GM23338 (cell line): ENCODE measurements around the gene DNAJB6. TPM values are rescaled to one million over a fixed set of nuclear protein-coding genes. Genes with fewer than 3 reads are reported as not detected.

Source experiments
- ATAC-seq: fragments of 200-7000 bp; cut with Tn5 transposase; 3 replicates; pipeline ENCODE4 v1.9.1; 2020
- DNase-seq: peaks from one replicate; pipeline ENCODE4 v3.0.0-alpha.2; 2015; ENCODE audit warnings: low spot score
- H2AFZ ChIP-seq: fragments of 200-600 bp; sonication (generic); 2 replicates; pipeline ENCODE4 v1.8.0; 2016; ENCODE audit warnings: antibody characterized with exemption, mild to moderate bottlenecking, moderate library complexity
- H3F3A ChIP-seq: fragments of 200-600 bp; sonication (generic); replicated peaks from 2 replicates; pipeline ENCODE4 v1.8.0; 2017; ENCODE audit warnings: antibody characterized with exemption, mixed run types, low read depth
- H3K27ac ChIP-seq: fragments of 200-600 bp; sonication (generic); 2 replicates; pipeline ENCODE4 v1.6.1; 2016; ENCODE audit warnings: low read depth
- H3K27me3 ChIP-seq: fragments of 200-600 bp; sonication (generic); 2 replicates; pipeline ENCODE4 v1.8.0; 2016; ENCODE audit warnings: mild to moderate bottlenecking, mixed run types, moderate library complexity; ENCODE audit not compliant: insufficient read depth
- H3K36me3 ChIP-seq: fragments of 200-600 bp; sonication (generic); 2 replicates; pipeline ENCODE4 v1.8.0; 2016; ENCODE audit warnings: mild to moderate bottlenecking; ENCODE audit not compliant: insufficient read depth
- H3K4me1 ChIP-seq: fragments of 200-600 bp; sonication (generic); 2 replicates; pipeline ENCODE4 v1.8.0; 2016; ENCODE audit warnings: mild to moderate bottlenecking, moderate library complexity; ENCODE audit not compliant: insufficient read depth
- H3K4me2 ChIP-seq: fragments of 200-600 bp; sonication (generic); 2 replicates; pipeline ENCODE4 v1.7.1; 2017; ENCODE audit warnings: mixed run types
- H3K4me3 ChIP-seq: fragments of 200-600 bp; sonication (generic); 2 replicates; pipeline ENCODE4 v1.6.1; 2016; ENCODE audit warnings: mixed run types
- H3K79me2 ChIP-seq: fragments of 200-600 bp; sonication (generic); replicated peaks from 2 replicates; pipeline ENCODE4 v1.8.0; 2017; ENCODE audit warnings: mild to moderate bottlenecking; ENCODE audit not compliant: insufficient read depth
- H3K9me2 ChIP-seq: fragments of 200-600 bp; sonication (generic); 2 replicates; pipeline ENCODE4 v1.8.0; 2017; ENCODE audit not compliant: insufficient read depth
- H4K20me1 ChIP-seq: fragments of 200-600 bp; sonication (generic); replicated peaks from 2 replicates; pipeline ENCODE4 v1.8.0; 2017; ENCODE audit warnings: mild to moderate bottlenecking; ENCODE audit not compliant: insufficient read depth
- H3K27ac Mint-ChIP-seq: 2 replicates; pipeline ENCODE4 v1.8.0; 2020; ENCODE audit warnings: inconsistent platforms, mild to moderate bottlenecking, moderate library complexity, mixed read lengths
- H3K27me3 Mint-ChIP-seq: 3 replicates; pipeline ENCODE4 v1.8.0; 2022; ENCODE audit warnings: low read depth, mild to moderate bottlenecking, moderate library complexity, mixed read lengths, inconsistent platforms; ENCODE audit not compliant: insufficient read depth, poor library complexity
- H3K36me3 Mint-ChIP-seq: 3 replicates; pipeline ENCODE4 v1.8.0; 2021; ENCODE audit warnings: low read depth, mild to moderate bottlenecking, inconsistent platforms, moderate library complexity, mixed read lengths
- H3K4me1 Mint-ChIP-seq: 3 replicates; pipeline ENCODE4 v1.8.0; 2020; ENCODE audit warnings: mild to moderate bottlenecking, inconsistent platforms, mixed read lengths
- H3K4me3 Mint-ChIP-seq: 3 replicates; pipeline ENCODE4 v1.8.0; 2021; ENCODE audit warnings: moderate library complexity, mild to moderate bottlenecking, inconsistent platforms, mixed read lengths
- H3K9me3 Mint-ChIP-seq: 3 replicates; pipeline ENCODE4 v1.8.0; 2020; ENCODE audit warnings: moderate library complexity, mild to moderate bottlenecking, inconsistent platforms, mixed read lengths
- EZH2 ChIP-seq: fragments of 200-600 bp; sonication (generic); IDR thresholded peaks from one replicate; pipeline ENCODE4 v1.8.0; 2017; ENCODE audit warnings: antibody characterized with exemption, mild to moderate bottlenecking, low read depth; ENCODE audit not compliant: unreplicated experiment
- JUNB ChIP-seq: IDR thresholded peaks from one replicate; pipeline ENCODE4 v1.6.1; 2016; ENCODE audit warnings: antibody characterized with exemption; ENCODE audit not compliant: unreplicated experiment
- NANOG ChIP-seq: IDR thresholded peaks from 2 replicates; pipeline ENCODE4 v1.6.1; 2016; ENCODE audit warnings: antibody characterized with exemption, borderline replicate concordance
- ZNF114 ChIP-seq: fragments of 250-450 bp; sonication (Bioruptor Pico); IDR thresholded peaks from 2 replicates; pipeline ENCODE4 v1.5.0; 2020; ENCODE audit warnings: mild to moderate bottlenecking, moderate library complexity
- ZNF331 ChIP-seq: fragments of 250-450 bp; sonication (Bioruptor Pico); IDR thresholded peaks from 2 replicates; pipeline ENCODE4 v1.5.0; 2020; ENCODE audit warnings: low read depth, mild to moderate bottlenecking, moderate library complexity
- polyA plus RNA-seq: library from polyadenylated mRNA; unstranded; fragments of >200 nt; fragmentation: Nextera tagmentation; extraction: Ambion mirVana; gene quantifications from 2 replicates; pipeline ENCODE4 v1.2.1, GENCODE V29; 2016
- total RNA-seq: library from RNA; depleted of rRNA; stranded (reverse); fragments of >200 nt; shearing (Covaris generic); gene quantifications from 2 replicates; pipeline ENCODE4 v1.2.3, GENCODE V29; 2014
- TF ChIP-seq, protein P1 (sequence below): fragments of 250-450 bp; sonication (Bioruptor Pico); IDR thresholded peaks from 2 replicates; pipeline ENCODE4 v1.5.0; 2020; ENCODE audit warnings: mild to moderate bottlenecking, moderate library complexity
- TF ChIP-seq, protein P2 (sequence below), 2 experiments: fragments of 200-600 bp in 1 of 2; sonication (generic) in 1 of 2; conservative IDR thresholded peaks; 2 replicates each; pipeline versions ENCODE4 v1.5.1 to v1.6.1; 2016 to 2017; ENCODE audit warnings: antibody characterized with exemption in 2 of 2, low read depth in 2 of 2, mild to moderate bottlenecking in 2 of 2, moderate library complexity in 1 of 2

Gene DNAJB6
- total and polyA plus RNA-seq, 2 experiments from 2014 or later: 308 to 322 TPM

DNA sequence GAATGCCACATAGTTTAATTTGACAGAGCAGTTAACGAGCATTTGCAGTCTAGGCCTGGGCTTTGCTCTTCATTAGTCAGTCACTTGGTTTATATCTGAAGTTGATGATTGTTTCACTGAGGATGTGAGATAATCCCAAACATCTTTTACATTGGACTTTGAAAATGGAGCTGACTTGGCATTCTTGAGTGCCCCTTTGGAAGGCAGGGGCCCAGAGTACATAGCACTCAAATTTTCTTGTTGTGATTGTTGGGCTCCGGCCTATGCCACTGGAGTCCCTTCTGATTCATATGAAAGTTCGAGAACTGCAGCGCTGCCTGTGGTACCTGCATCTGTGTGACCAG lies 21.9 kb downstream of the DNAJB6 start (continued):
- TF ChIP-seq, protein P1, sequence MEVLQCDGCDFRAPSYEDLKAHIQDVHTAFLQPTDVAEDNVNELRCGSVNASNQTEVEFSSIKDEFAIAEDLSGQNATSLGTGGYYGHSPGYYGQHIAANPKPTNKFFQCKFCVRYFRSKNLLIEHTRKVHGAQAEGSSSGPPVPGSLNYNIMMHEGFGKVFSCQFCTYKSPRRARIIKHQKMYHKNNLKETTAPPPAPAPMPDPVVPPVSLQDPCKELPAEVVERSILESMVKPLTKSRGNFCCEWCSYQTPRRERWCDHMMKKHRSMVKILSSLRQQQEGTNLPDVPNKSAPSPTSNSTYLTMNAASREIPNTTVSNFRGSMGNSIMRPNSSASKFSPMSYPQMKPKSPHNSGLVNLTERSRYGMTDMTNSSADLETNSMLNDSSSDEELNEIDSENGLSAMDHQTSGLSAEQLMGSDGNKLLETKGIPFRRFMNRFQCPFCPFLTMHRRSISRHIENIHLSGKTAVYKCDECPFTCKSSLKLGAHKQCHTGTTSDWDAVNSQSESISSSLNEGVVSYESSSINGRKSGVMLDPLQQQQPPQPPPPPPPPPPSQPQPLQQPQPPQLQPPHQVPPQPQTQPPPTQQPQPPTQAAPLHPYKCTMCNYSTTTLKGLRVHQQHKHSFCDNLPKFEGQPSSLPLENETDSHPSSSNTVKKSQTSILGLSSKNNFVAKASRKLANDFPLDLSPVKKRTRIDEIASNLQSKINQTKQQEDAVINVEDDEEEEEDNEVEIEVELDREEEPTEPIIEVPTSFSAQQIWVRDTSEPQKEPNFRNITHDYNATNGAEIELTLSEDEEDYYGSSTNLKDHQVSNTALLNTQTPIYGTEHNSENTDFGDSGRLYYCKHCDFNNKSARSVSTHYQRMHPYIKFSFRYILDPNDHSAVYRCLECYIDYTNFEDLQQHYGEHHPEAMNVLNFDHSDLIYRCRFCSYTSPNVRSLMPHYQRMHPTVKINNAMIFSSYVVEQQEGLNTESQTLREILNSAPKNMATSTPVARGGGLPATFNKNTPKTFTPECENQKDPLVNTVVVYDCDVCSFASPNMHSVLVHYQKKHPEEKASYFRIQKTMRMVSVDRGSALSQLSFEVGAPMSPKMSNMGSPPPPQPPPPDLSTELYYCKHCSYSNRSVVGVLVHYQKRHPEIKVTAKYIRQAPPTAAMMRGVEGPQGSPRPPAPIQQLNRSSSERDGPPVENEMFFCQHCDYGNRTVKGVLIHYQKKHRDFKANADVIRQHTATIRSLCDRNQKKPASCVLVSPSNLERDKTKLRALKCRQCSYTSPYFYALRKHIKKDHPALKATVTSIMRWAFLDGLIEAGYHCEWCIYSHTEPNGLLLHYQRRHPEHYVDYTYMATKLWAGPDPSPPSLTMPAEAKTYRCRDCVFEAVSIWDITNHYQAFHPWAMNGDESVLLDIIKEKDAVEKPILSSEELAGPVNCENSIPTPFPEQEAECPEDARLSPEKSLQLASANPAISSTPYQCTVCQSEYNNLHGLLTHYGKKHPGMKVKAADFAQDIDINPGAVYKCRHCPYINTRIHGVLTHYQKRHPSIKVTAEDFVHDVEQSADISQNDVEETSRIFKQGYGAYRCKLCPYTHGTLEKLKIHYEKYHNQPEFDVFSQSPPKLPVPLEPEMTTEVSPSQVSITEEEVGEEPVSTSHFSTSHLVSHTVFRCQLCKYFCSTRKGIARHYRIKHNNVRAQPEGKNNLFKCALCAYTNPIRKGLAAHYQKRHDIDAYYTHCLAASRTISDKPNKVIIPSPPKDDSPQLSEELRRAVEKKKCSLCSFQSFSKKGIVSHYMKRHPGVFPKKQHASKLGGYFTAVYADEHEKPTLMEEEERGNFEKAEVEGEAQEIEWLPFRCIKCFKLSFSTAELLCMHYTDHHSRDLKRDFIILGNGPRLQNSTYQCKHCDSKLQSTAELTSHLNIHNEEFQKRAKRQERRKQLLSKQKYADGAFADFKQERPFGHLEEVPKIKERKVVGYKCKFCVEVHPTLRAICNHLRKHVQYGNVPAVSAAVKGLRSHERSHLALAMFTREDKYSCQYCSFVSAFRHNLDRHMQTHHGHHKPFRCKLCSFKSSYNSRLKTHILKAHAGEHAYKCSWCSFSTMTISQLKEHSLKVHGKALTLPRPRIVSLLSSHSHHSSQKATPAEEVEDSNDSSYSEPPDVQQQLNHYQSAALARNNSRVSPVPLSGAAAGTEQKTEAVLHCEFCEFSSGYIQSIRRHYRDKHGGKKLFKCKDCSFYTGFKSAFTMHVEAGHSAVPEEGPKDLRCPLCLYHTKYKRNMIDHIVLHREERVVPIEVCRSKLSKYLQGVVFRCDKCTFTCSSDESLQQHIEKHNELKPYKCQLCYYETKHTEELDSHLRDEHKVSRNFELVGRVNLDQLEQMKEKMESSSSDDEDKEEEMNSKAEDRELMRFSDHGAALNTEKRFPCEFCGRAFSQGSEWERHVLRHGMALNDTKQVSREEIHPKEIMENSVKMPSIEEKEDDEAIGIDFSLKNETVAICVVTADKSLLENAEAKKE (CRISPR knock-in tag): no peak
- no peak for TF ChIP-seq ZNF331 (CRISPR knock-in tag)
- TF ChIP-seq EZH2: no peak
- TF ChIP-seq, protein P2, sequence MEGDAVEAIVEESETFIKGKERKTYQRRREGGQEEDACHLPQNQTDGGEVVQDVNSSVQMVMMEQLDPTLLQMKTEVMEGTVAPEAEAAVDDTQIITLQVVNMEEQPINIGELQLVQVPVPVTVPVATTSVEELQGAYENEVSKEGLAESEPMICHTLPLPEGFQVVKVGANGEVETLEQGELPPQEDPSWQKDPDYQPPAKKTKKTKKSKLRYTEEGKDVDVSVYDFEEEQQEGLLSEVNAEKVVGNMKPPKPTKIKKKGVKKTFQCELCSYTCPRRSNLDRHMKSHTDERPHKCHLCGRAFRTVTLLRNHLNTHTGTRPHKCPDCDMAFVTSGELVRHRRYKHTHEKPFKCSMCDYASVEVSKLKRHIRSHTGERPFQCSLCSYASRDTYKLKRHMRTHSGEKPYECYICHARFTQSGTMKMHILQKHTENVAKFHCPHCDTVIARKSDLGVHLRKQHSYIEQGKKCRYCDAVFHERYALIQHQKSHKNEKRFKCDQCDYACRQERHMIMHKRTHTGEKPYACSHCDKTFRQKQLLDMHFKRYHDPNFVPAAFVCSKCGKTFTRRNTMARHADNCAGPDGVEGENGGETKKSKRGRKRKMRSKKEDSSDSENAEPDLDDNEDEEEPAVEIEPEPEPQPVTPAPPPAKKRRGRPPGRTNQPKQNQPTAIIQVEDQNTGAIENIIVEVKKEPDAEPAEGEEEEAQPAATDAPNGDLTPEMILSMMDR (conservative IDR thresholded peaks at IDR 0.05; ENCODE audit: low read depth in 2 of 2): no peak
- TF ChIP-seq JUNB: no peak

DNA sequence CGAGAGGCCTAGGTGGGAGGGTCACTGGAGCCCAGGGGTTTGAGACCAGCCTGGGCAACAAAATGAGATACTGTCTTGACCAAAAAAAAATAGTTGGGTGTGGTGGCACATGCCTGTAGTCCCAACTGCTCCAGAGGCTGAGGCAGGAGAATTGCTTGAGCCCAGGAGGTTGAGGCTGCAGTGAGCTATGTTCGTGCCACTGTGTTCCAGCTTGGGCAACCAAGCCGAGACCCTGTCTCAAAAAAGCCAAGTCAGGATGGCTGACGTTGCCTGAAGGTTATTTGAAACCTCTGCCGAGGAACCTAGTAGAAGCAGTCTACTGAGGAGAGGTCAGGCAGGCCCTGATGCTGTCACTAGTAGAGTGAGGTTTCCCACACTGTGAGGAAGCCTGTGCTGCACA lies 22.8 kb downstream of the DNAJB6 start:
- peaks cover 9% of the 10 kb centered on the region for H3K27me3 Mint-ChIP-seq
- no peak for ATAC-seq
- H3K36me3 Mint-ChIP-seq: peaks cover 85% of the 10 kb centered on the region
- Histone ChIP-seq H3K9me2 (no peaks in the 10 kb centered on the region), H3K4me2 (no peak overlapping the region), H3K27ac (peak overlapping the region; percentile 87), H3K27me3 (no peaks in the 10 kb centered on the region), H3K4me1 (peaks cover 70% of the 10 kb centered on the region), H3K36me3 (peaks cover 54% of the 10 kb centered on the region), H3K4me3 (no peak overlapping the region), H3K79me2 (peaks cover 100% of the 10 kb centered on the region), H2AFZ (no peak overlapping the region), H4K20me1 (peaks cover 94% of the 10 kb centered on the region), H3F3A (peaks cover 57% of the 10 kb centered on the region)
- H3K4me1 Mint-ChIP-seq: peaks cover 62% of the 10 kb centered on the region
- no peak overlapping the region; the same call in 1 of the 2 replicates for H3K27ac Mint-ChIP-seq
- no peak for DNase-seq
- H3K9me3 Mint-ChIP-seq: no peaks in the 10 kb centered on the region
- H3K4me3 Mint-ChIP-seq: no peak overlapping the region
- TF ChIP-seq ZNF114 (CRISPR knock-in tag): no peak
- no peak for TF ChIP-seq NANOG
- TF ChIP-seq, protein P1 (CRISPR knock-in tag): no peak
